IgD-negative memory B cell (primary cell): ENCODE measurements around the gene IL25. TPM values are rescaled to one million over a fixed set of nuclear protein-coding genes. Genes with fewer than 3 reads are reported as not detected.
"Not testable (repeated sequence)": the region's sequence is repeated elsewhere in the genome, so short reads cannot be mapped to it uniquely, and the experiment has no call there.

Experiments
- H3K27ac Mint-ChIP-seq, 3 donors: one replicate each; pipeline ENCODE4 v1.8.0; 2020 to 2022; ENCODE audit warnings: mild to moderate bottlenecking in 3 of 3, mixed read lengths in 3 of 3, moderate library complexity in 1 of 3
- H3K27me3 Mint-ChIP-seq: one replicate; pipeline ENCODE4 v1.8.0; 2021; ENCODE audit warnings: mixed read lengths
- H3K36me3 Mint-ChIP-seq: one replicate; pipeline ENCODE4 v1.8.0; 2020; ENCODE audit warnings: mild to moderate bottlenecking, mixed read lengths
- H3K4me1 Mint-ChIP-seq, 3 donors: one replicate each; pipeline ENCODE4 v1.8.0; 2020 to 2022; ENCODE audit warnings: mixed read lengths in 3 of 3, mild to moderate bottlenecking in 1 of 3
- H3K4me3 Mint-ChIP-seq, 4 donors: one replicate each; pipeline ENCODE4 v1.8.0; 2020 to 2022; ENCODE audit warnings: mild to moderate bottlenecking in 4 of 4, mixed read lengths in 4 of 4, moderate library complexity in 3 of 4
- H3K9me3 Mint-ChIP-seq, 3 donors: one replicate each; pipeline ENCODE4 v1.8.0; 2020 to 2021; ENCODE audit warnings: mixed read lengths in 3 of 3, mild to moderate bottlenecking in 1 of 3
- polyA plus RNA-seq: library from polyadenylated mRNA; unstranded; fragments of 300-500 nt; fragmentation: Illumina TruSeq; gene quantifications from one replicate; pipeline ENCODE4 v1.2.3, GENCODE V29; 2021

IL25 gene
- polyA plus RNA-seq, 1 donor from 2014 or later = not detected

- Mint-ChIP-seq H3K27ac (peak overlapping the region in 1 of 3 donors; percentile 36), H3K36me3 (peaks cover 3% of the 10 kb centered on the region), H3K9me3 (peaks cover 0 to 2% (median 0%) of the 10 kb centered on the region in 3 donors), H3K4me1 (peaks cover 0 to 1% (median 0%) of the 10 kb centered on the region in 3 donors), H3K4me3 (no peak overlapping the region), H3K27me3 (peaks cover 32% of the 10 kb centered on the region)
Observed at GRCh38 chr14:23414906-23415820, 42.6 kb downstream of the IL25 start.

- H3K27me3 Mint-ChIP-seq = peaks cover 27% of the 10 kb centered on the region
- H3K4me1 Mint-ChIP-seq = peaks cover 0 to 1% (median 0%) of the 10 kb centered on the region in 3 donors
- H3K27ac Mint-ChIP-seq = no peak overlapping the region
- H3K9me3 Mint-ChIP-seq = peaks cover 0 to 2% (median 0%) of the 10 kb centered on the region in 3 donors
- peak overlapping the region in 1 of 4 donors; percentile 75 for H3K4me3 Mint-ChIP-seq
- H3K36me3 Mint-ChIP-seq = no peaks in the 10 kb centered on the region
Observed at GRCh38 chr14:23415821-23416778, 43.5 kb downstream of the IL25 start.

GRCh38 chr14:23416801-23417200 is 44.2 kb downstream of the IL25 start:
- Mint-ChIP-seq H3K4me3 (no peak overlapping the region), H3K27ac (no peak overlapping the region), H3K4me1 (peaks cover 0 to 1% (median 0%) of the 10 kb centered on the region in 3 donors), H3K9me3 (peaks cover 0 to 2% (median 0%) of the 10 kb centered on the region in 3 donors), H3K36me3 (no peaks in the 10 kb centered on the region), H3K27me3 (peaks cover 21% of the 10 kb centered on the region)

- not testable (repeated sequence) for H3K4me3 Mint-ChIP-seq
Observed at GRCh38 chr14:23417269-23417668, 44.7 kb downstream of the IL25 start.

GRCh38 chr14:23418021-23418420 is 45.4 kb downstream of the IL25 start:
- H3K27ac Mint-ChIP-seq = no peak overlapping the region
- H3K36me3 Mint-ChIP-seq = no peaks in the 10 kb centered on the region
- H3K9me3 Mint-ChIP-seq = peaks cover 0 to 2% (median 0%) of the 10 kb centered on the region in 3 donors
- H3K4me3 Mint-ChIP-seq = no peak overlapping the region
- H3K27me3 Mint-ChIP-seq = peaks cover 20% of the 10 kb centered on the region
- peaks cover 0 to 1% (median 0%) of the 10 kb centered on the region in 3 donors for H3K4me1 Mint-ChIP-seq

More at GRCh38 chr14:23417269-23417668, 44.7 kb downstream of the IL25 start:
- peaks cover 20% of the 10 kb centered on the region for H3K27me3 Mint-ChIP-seq
- not testable (repeated sequence) for H3K27ac Mint-ChIP-seq, H3K9me3 Mint-ChIP-seq, H3K4me1 Mint-ChIP-seq, H3K36me3 Mint-ChIP-seq

DNA sequence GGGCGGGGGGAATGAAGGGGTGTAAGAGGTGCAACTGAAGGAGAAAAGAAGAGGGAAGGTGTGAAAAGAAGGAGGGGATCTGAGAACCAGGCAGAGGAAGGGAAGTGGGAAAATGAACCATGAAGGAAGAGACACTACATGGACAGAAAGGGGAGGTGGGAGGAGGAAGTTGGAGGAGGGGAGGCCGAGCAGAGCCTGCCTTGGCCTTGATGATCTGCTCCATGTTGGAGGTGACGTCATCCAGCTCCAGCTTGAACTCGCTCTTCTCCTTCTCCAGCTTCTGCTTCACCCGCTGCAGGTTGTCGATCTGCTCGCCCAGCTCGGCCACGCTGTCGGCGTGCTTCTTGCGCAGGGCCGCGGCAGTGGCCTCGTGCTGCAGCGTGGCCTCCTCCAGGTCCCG is 47.0 kb downstream of the IL25 start:
- not testable (repeated sequence) for H3K4me1 Mint-ChIP-seq, H3K4me3 Mint-ChIP-seq, H3K9me3 Mint-ChIP-seq, H3K36me3 Mint-ChIP-seq, H3K27ac Mint-ChIP-seq
- peaks cover 20% of the 10 kb centered on the region for H3K27me3 Mint-ChIP-seq

- peaks cover 0 to 4% (median 0%) of the 10 kb centered on the region in 3 donors for H3K4me1 Mint-ChIP-seq
- H3K4me3 Mint-ChIP-seq = no peak overlapping the region
- no peaks in the 10 kb centered on the region for H3K36me3 Mint-ChIP-seq
- H3K9me3 Mint-ChIP-seq = no peaks in the 10 kb centered on the region
- H3K27me3 Mint-ChIP-seq = peaks cover 17% of the 10 kb centered on the region
- no peak overlapping the region for H3K27ac Mint-ChIP-seq
Observed at GRCh38 chr14:23421594-23421993, 49.0 kb downstream of the IL25 start.

GRCh38 chr14:23423657-23424056 is 51.0 kb downstream of the IL25 start:
- peaks cover 0 to 3% (median 0%) of the 10 kb centered on the region in 3 donors for H3K4me1 Mint-ChIP-seq
- H3K27me3 Mint-ChIP-seq = peaks cover 11% of the 10 kb centered on the region
- no peaks in the 10 kb centered on the region for H3K36me3 Mint-ChIP-seq
- peak overlapping the region in 1 of 3 donors; percentile 53 for H3K27ac Mint-ChIP-seq
- H3K9me3 Mint-ChIP-seq = no peaks in the 10 kb centered on the region
- H3K4me3 Mint-ChIP-seq = peak overlapping the region in 1 of 4 donors; percentile 17

GRCh38 chr14:23425169-23425568 is 52.6 kb downstream of the IL25 start:
- no peaks in the 10 kb centered on the region for H3K36me3 Mint-ChIP-seq
- H3K9me3 Mint-ChIP-seq = no peaks in the 10 kb centered on the region
- no peak overlapping the region for H3K4me3 Mint-ChIP-seq
- H3K27ac Mint-ChIP-seq = no peak overlapping the region
- peaks cover 0 to 3% (median 0%) of the 10 kb centered on the region in 3 donors for H3K4me1 Mint-ChIP-seq
- peaks cover 6% of the 10 kb centered on the region for H3K27me3 Mint-ChIP-seq

DNA sequence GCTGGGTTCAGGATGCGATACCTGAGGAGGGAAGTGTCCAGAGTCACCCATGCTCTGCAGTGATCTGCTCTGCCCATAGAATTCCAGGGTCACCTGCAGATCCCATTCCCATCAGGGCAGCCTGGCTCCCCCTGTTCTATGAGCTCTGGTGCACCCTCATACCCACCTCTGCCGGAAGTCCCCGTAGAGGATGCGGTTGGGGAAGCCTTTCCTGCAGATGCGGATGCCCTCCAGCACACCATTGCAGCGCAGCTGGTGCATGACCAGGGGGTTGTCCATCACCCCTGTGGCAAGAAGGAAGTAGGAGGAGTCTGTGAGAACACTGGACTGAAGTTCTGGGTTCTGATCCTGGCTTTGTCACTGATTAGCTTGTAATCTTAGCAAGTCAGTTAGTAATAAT is 53.2 kb downstream of the IL25 start:
- H3K9me3 Mint-ChIP-seq, H3K27me3 Mint-ChIP-seq, H3K27ac Mint-ChIP-seq, H3K4me1 Mint-ChIP-seq, H3K36me3 Mint-ChIP-seq: not testable (repeated sequence)
- peak overlapping the region in 1 of 4 donors; percentile 28 for H3K4me3 Mint-ChIP-seq

Other genes starting within 250 kb of the IL25 start
- gene SLC7A8, start 189.1 kb upstream of the IL25 start, polyA plus RNA-seq = 0.25 TPM
- not detected for gene RNF212B, start 134.9 kb upstream of the IL25 start, polyA plus RNA-seq
- 5.6 TPM for gene HOMEZ, start 86.7 kb upstream of the IL25 start, polyA plus RNA-seq
- 2.3 TPM for gene PPP1R3E, start 70.0 kb upstream of the IL25 start, polyA plus RNA-seq
- 0.65 TPM for gene BCL2L2, start 66.0 kb upstream of the IL25 start, polyA plus RNA-seq
- gene PABPN1, start 51.4 kb upstream of the IL25 start, polyA plus RNA-seq = 127 TPM
- 0.49 TPM for gene SLC22A17, start 19.9 kb upstream of the IL25 start, polyA plus RNA-seq
- not detected for gene EFS, start 7.6 kb upstream of the IL25 start, polyA plus RNA-seq
- 0.80 TPM for gene CMTM5, start 4.2 kb downstream of the IL25 start, polyA plus RNA-seq
- gene MYH6, start 35.5 kb downstream of the IL25 start, polyA plus RNA-seq = not detected
- not detected for gene MYH7, start 62.9 kb downstream of the IL25 start, polyA plus RNA-seq
- 74.1 TPM for gene NGDN, start 96.9 kb downstream of the IL25 start, polyA plus RNA-seq
- 0.26 TPM for gene ZFHX2, start 179.0 kb downstream of the IL25 start, polyA plus RNA-seq
- gene THTPA, start 183.5 kb downstream of the IL25 start, polyA plus RNA-seq = 18.1 TPM
- gene AP1G2, start 195.0 kb downstream of the IL25 start, polyA plus RNA-seq = 119 TPM
- gene JPH4, start 206.0 kb downstream of the IL25 start, polyA plus RNA-seq = 0.15 TPM